Neuronal stem cell (in vitro differentiated cells): Measurements from ENCODE around the gene RHOBTB3.
"Not testable (repeated sequence)": the region's sequence is repeated elsewhere in the genome, so short reads cannot be mapped to it uniquely, and the experiment has no call there.

Source experiments
- DNase-seq: peaks from one replicate; pipeline ENCODE4 v3.0.0-alpha.2; 2013; ENCODE audit warnings: low spot score
- H2AFZ ChIP-seq: one replicate; pipeline ENCODE4 v1.6.1; 2013; ENCODE audit warnings: mild to moderate bottlenecking, low read length, inconsistent platforms
- H2AK5ac ChIP-seq: 2 replicates; pipeline ENCODE4 v1.6.1; 2013; ENCODE audit warnings: low read depth, mild to moderate bottlenecking, inconsistent platforms, low read length, moderate library complexity, mixed read lengths
- H2BK120ac ChIP-seq: 2 replicates; pipeline ENCODE4 v1.6.1; 2013; ENCODE audit warnings: low read depth, mild to moderate bottlenecking, inconsistent platforms, low read length, moderate library complexity, mixed read lengths
- H2BK12ac ChIP-seq: one replicate; pipeline ENCODE4 v1.6.1; 2013; ENCODE audit warnings: low read length, inconsistent platforms
- H2BK15ac ChIP-seq: 2 replicates; pipeline ENCODE4 v1.6.1; 2013; ENCODE audit warnings: mild to moderate bottlenecking, low read length, inconsistent platforms, mixed read lengths
- H2BK5ac ChIP-seq: one replicate; pipeline ENCODE4 v1.6.1; 2013; ENCODE audit warnings: inconsistent platforms, mild to moderate bottlenecking, low read length, moderate library complexity
- H3K14ac ChIP-seq: one replicate; pipeline ENCODE4 v1.6.1; 2013; ENCODE audit warnings: low read length, inconsistent platforms
- H3K18ac ChIP-seq: 2 replicates; pipeline ENCODE4 v1.6.1; 2013; ENCODE audit warnings: low read length, inconsistent platforms
- H3K23ac ChIP-seq: 2 replicates; pipeline ENCODE4 v1.6.1; 2013; ENCODE audit warnings: low read depth, mild to moderate bottlenecking, mixed read lengths, low read length, inconsistent platforms; ENCODE audit not compliant: poor library complexity
- H3K27ac ChIP-seq: replicated peaks from 3 replicates; pipeline ENCODE4 v1.5.1; 2013; ENCODE audit warnings: low read length, inconsistent platforms
- H3K27me3 ChIP-seq, 3 experiments: 2 replicates each; pipeline ENCODE4 v1.6.1; 2013; ENCODE audit warnings: low read length in 3 of 3, mild to moderate bottlenecking in 2 of 3, inconsistent platforms in 1 of 3, low read depth in 1 of 3, mixed read lengths in 1 of 3, moderate library complexity in 1 of 3; ENCODE audit not compliant: control insufficient read depth in 3 of 3, insufficient read depth in 3 of 3
- H3K36me3 ChIP-seq, 2 donors: replicated peaks in 1 of 2; 2 replicates each; pipeline ENCODE4 v1.6.1; 2013; ENCODE audit warnings: low read length in 2 of 2; ENCODE audit not compliant: control insufficient read depth in 2 of 2, insufficient read depth in 2 of 2
- H3K4ac ChIP-seq: 2 replicates; pipeline ENCODE4 v1.6.1; 2013; ENCODE audit warnings: inconsistent platforms, mild to moderate bottlenecking, low read length, moderate library complexity
- H3K4me1 ChIP-seq, 2 donors: 1 replicate in 1 of 2; 2 replicates in 1 of 2; pipeline ENCODE4 v1.6.1; 2013; ENCODE audit warnings: low read length in 2 of 2, low read depth in 1 of 2; ENCODE audit not compliant: control insufficient read depth in 2 of 2, insufficient read depth in 1 of 2
- H3K4me2 ChIP-seq: one replicate; pipeline ENCODE4 v1.6.1; 2013; ENCODE audit warnings: mild to moderate bottlenecking, low read length, inconsistent platforms; ENCODE audit not compliant: insufficient read depth, poor library complexity, severe bottlenecking
- H3K4me3 ChIP-seq, 2 donors: 2 replicates each; pipeline ENCODE4 v1.5.1; 2013; ENCODE audit warnings: low read length in 2 of 2, mild to moderate bottlenecking in 2 of 2, inconsistent platforms in 1 of 2, moderate library complexity in 1 of 2
- H3K79me1 ChIP-seq: one replicate; pipeline ENCODE4 v1.6.1; 2013; ENCODE audit warnings: low read depth, mild to moderate bottlenecking, inconsistent platforms, low read length, moderate library complexity
- H3K9ac ChIP-seq: one replicate; pipeline ENCODE4 v1.6.1; 2013; ENCODE audit warnings: mild to moderate bottlenecking, low read depth, low read length, inconsistent platforms; ENCODE audit not compliant: poor library complexity
- H3K9me3 ChIP-seq, 2 donors: replicated peaks in 1 of 2; 2 replicates each; pipeline versions ENCODE3 to v1.6.1; 2013; ENCODE audit warnings: low read length in 2 of 2, mild to moderate bottlenecking in 2 of 2, inconsistent platforms in 1 of 2, low read depth in 1 of 2, mixed read lengths in 1 of 2, moderate library complexity in 1 of 2; ENCODE audit not compliant: control insufficient read depth in 2 of 2, insufficient read depth in 1 of 2
- H4K8ac ChIP-seq: one replicate; pipeline ENCODE4 v1.6.1; 2013; ENCODE audit warnings: low read depth, mild to moderate bottlenecking, inconsistent platforms, low read length, moderate library complexity
- H4K91ac ChIP-seq: one replicate; pipeline ENCODE4 v1.6.1; 2013; ENCODE audit warnings: low read length, low read depth, mild to moderate bottlenecking, inconsistent platforms; ENCODE audit not compliant: poor library complexity
- WGBS, 2 donors: extraction: QIAGEN DNeasy Blood & Tissue Kit; methylation state at CpG; one replicate each; pipeline ENCODE4 v1.1.7; 2013; ENCODE audit warnings: missing lambda C conversion rate in 2 of 2, mixed read lengths in 1 of 2; ENCODE audit not compliant: insufficient read length in 2 of 2, insufficient replicate concordance in 1 of 2; ENCODE audit errors: extremely low coverage in 2 of 2; 5-methylcytosine and 5-hydroxymethylcytosine counted together

Gene RHOBTB3

GRCh38 chr5:95810305-95811125 is 79.4 kb downstream of the RHOBTB3 start:
- Histone ChIP-seq H3K9me3 (peaks cover 0 to under 1% of the 10 kb centered on the region in 2 donors), H3K4ac (no peak overlapping the region), H2BK5ac (no peak overlapping the region), H2BK12ac (no peak overlapping the region), H3K9ac (no peak overlapping the region), H3K4me2 (no peak overlapping the region), H3K4me3 (no peak overlapping the region), H3K4me1 (peaks cover 4 to 14% of the 10 kb centered on the region in 2 donors), H4K91ac (no peak overlapping the region), H3K18ac (no peak overlapping the region), H3K14ac (no peak overlapping the region), H3K27me3 (no peaks in the 10 kb centered on the region), H2AK5ac (no peak overlapping the region), H3K27ac (no peak overlapping the region), H3K79me1 (no peaks in the 10 kb centered on the region), H2BK120ac (no peak overlapping the region), H2AFZ (peak overlapping the region; percentile 53), H2BK15ac (no peak overlapping the region), H4K8ac (no peak overlapping the region), H3K23ac (no peak overlapping the region), H3K36me3 (no peaks in the 10 kb centered on the region)
- no peak for DNase-seq
- no CpG with 5 or more reads among the region's 5 CpGs for WGBS, 2 donors

GRCh38 chr5:95811126-95811423 is 79.9 kb downstream of the RHOBTB3 start:
- not testable (repeated sequence) for H3K9me3 ChIP-seq, H3K27me3 ChIP-seq, H2BK120ac ChIP-seq, H3K23ac ChIP-seq, H2BK15ac ChIP-seq, H2BK5ac ChIP-seq, DNase-seq, H3K18ac ChIP-seq, H4K8ac ChIP-seq, H4K91ac ChIP-seq, H3K36me3 ChIP-seq, H3K27ac ChIP-seq, H3K79me1 ChIP-seq, H3K4ac ChIP-seq, H2AFZ ChIP-seq, H3K4me2 ChIP-seq, H2BK12ac ChIP-seq, H3K4me3 ChIP-seq, H3K14ac ChIP-seq, H3K9ac ChIP-seq, H2AK5ac ChIP-seq
- peaks cover 4 to 14% of the 10 kb centered on the region in 2 donors for H3K4me1 ChIP-seq
- WGBS, 2 donors, result no CpG with 5 or more reads among the region's 6 CpGs

DNA sequence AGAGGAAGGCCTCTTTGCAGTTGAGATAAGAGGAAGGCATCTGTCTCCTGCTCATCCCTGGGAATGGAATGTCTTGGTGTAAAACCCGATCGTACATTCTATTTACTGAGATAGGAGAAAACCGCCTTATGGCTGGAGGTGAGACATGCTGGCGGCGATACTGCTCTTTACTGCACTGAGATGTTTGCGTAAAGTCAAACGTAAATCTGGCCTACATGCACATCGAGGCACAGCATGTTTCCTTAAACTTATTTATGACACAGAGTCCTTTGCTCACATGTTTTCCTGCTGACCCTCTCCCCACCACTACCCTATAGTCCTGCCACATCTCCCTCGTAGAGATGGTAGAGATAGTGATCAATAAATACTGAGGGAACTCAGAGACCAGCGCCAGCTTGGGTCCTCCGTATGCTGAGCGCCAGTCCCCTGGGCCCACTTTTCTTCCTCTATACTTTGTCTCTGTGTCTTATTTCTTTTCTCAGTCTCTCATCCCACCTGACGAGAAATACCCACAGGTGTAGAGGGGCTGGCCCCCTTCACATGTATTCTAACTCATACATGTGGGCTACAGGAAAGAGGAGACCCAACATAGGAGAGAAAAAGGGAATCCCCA is 80.4 kb downstream of the RHOBTB3 start:
- not testable (repeated sequence) for H3K4me2 ChIP-seq, H2AK5ac ChIP-seq, H3K9ac ChIP-seq, H3K23ac ChIP-seq, H3K79me1 ChIP-seq, H2BK5ac ChIP-seq, H3K9me3 ChIP-seq, DNase-seq, H3K14ac ChIP-seq, H2BK12ac ChIP-seq, H3K4ac ChIP-seq, H3K18ac ChIP-seq, H3K36me3 ChIP-seq, H2AFZ ChIP-seq, H3K27me3 ChIP-seq, H3K4me3 ChIP-seq, H4K91ac ChIP-seq, H4K8ac ChIP-seq, H2BK15ac ChIP-seq, H2BK120ac ChIP-seq, H3K27ac ChIP-seq
- H3K4me1 ChIP-seq, result peaks cover 4 to 14% of the 10 kb centered on the region in 2 donors
- WGBS, 2 donors, result no CpG with 5 or more reads among the region's 13 CpGs

DNA sequence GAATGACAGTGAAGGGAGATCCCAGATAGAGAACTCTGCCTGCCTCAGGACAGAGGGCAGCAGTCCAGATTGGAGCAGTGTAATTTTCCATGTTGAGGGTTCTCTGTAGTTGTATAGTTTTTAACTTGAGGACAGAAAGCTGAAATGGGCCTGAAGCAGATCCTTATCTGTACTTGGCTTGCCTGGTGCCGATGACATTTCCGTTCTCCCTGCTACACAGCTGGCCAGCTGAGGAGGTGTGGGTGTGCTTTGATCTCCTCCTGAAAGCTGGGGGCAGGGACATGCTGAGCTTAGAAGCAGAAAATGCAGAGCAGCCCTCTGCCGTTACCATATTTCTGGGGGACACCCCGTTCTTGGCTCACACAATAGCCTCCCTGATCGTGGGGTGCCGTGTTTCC is 80.9 kb downstream of the RHOBTB3 start:
- H3K4ac ChIP-seq, result no peak overlapping the region
- H3K27me3 ChIP-seq, result no peaks in the 10 kb centered on the region
- no peak overlapping the region for H3K9ac ChIP-seq
- no peaks in the 10 kb centered on the region for H3K9me3 ChIP-seq
- no peak overlapping the region for H2BK120ac ChIP-seq
- no peak overlapping the region for H2BK15ac ChIP-seq
- no peak overlapping the region for H2BK5ac ChIP-seq
- no peak overlapping the region for H2BK12ac ChIP-seq
- peak overlapping the region; percentile 67 for H3K14ac ChIP-seq
- H4K8ac ChIP-seq, result peak overlapping the region; percentile 25
- no peak overlapping the region for H3K27ac ChIP-seq
- no peak overlapping the region for H2AFZ ChIP-seq
- H2AK5ac ChIP-seq, result peak overlapping the region; percentile 77
- H3K23ac ChIP-seq, result no peak overlapping the region
- H4K91ac ChIP-seq, result no peak overlapping the region
- no peak overlapping the region for H3K4me2 ChIP-seq
- no peaks in the 10 kb centered on the region for H3K79me1 ChIP-seq
- peaks cover 4 to 14% of the 10 kb centered on the region in 2 donors for H3K4me1 ChIP-seq
- DNase-seq, result no peak
- no peaks in the 10 kb centered on the region for H3K36me3 ChIP-seq
- no CpG with 5 or more reads among the region's 6 CpGs for WGBS, 2 donors
- H3K18ac ChIP-seq, result peak overlapping the region; percentile 11
- no peak overlapping the region for H3K4me3 ChIP-seq
